ENCODE results near the gene ZBTB38. TPM values are rescaled to one million over a fixed set of nuclear protein-coding genes. Genes with fewer than 3 reads are reported as not detected.

Gene ZBTB38
- total RNA-seq, 2 donors from 2014 or later: 101 to 125 TPM

DNA sequence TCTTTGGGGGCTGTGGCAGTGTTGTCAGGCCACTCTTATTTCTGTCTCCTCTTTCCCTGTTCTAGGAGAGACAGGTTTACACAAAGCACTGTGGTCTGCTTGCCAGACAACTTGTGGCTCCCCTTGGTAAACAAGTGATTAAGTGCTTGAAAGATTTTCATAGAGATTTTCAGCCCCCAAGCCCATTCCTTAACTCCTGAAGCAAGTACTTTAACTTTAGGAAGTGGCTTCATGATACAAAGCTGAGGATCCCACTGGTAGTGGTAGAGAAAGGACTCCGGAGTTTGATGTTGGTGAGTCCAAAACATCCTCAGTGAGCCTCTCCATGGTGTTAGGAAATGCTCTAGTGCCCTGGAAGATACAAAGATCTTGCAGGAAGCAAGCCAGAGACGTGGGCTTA, 12.0 kb downstream of the ZBTB38 start:
- DNase-seq (ENCODE audit: low spot score): no peak
- intact Hi-C loops (cut with DNase I): no loop called here

DNA sequence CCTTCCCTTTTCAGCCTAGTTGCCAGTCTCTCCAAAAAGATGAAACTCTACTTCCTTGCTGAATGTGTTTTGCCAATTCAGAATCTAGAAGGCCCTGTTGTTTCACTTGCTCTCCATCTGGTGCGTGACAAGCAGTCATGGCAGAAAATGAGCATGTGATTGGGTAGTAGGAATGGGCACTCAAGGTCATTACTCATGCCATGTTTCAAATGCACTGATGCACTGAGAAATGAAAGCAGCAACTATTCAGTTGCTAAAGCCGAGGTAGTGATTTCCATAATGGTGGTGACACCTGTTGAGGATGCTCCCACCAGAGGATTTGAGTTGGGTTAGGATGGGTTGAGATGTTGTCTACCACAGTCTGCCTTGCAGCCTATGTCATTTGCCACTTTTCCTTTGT, 12.7 kb downstream of the ZBTB38 start:
- intact Hi-C loops (cut with DNase I): no loop called here
- no peak for DNase-seq (ENCODE audit: low spot score)

DNA sequence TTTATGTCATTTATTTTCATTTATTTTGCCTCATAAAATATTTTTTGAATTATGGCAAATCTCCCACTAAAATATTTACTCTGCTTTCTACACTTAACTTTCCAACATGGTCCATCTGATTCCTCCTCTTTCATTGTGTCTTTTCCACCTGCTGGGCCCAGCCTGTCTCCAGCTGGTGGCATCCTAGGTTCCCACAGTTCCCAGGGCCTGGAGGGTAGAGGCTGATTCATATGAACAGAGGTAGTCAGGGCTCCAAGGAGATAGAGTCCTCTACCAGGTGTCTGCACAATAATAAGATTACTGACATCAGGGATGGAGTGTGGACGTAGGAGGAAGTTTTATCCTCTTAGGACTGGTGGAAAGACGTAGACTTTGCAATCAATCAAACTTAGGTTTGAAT, 14.3 kb downstream of the ZBTB38 start:
- intact Hi-C loops (cut with DNase I): no loop called here
- no peak for DNase-seq (ENCODE audit: low spot score)

DNA sequence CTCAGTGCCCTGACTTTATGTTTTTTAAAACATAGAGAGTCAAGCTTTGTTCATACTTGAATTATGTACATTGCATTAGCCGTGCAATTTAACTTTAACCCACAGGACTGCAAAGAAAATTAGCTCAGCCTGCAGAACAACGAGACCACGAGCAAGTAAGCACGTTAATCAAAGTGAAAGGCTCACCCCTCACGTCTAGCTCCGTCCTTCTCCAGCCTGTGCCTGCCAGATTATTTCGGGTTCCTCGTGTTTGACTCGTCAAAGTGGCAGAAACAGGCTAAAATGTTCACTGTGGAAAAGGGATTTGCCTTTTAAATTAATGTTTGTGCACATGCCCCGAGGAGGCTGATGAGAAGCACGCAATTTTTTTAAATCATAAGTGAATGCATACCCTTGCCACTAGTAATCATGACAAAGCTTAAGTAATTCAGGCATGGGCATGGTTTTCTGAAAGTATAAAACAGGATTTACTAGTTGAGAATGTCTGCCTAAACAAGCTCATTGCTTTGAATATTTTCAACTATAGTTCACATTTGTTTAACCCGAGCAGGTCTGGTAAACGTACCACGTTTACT, 15.3 kb downstream of the ZBTB38 start:
- no peak for DNase-seq (ENCODE audit: low spot score)
- intact Hi-C loops (cut with DNase I): no loop called here

DNA sequence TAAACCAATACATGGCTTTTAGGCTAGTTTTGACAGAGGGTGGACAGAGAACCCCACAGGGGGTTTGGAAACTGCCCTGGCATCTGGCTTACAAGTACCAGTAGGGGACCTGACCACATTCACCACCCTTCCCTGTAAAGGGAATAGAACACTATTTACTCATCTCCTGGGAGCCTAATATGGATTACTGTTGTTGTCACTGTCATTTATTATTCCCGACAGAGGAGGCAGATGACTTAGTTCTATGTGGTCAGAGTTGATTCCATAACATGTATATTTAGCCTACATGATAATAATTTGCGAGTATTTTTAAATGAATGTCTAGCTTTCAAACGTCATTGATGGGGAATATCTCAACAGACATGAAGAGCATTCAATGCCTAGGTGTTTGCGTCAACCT, 15.9 kb downstream of the ZBTB38 start:
- DNase-seq (ENCODE audit: low spot score): no peak
- intact Hi-C loops (cut with DNase I): no loop called here

DNA sequence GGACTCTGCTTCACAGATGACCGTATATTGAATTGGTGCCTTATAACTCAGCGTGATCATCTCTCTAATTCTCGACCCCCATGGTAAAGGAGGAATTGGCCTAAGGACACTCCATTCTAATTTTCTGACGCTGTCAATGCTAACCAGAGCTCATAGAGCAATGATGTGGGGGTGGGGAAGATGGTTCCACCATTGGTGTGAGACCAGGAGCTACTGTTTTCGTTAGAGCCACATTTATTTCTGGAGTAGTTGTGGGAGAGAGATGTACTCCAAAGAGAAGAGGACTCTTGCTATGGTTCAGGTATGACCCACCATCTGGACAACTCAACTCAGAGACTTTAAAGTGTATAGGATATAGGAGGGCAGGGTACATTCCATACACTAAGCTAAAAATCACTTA, 16.3 kb downstream of the ZBTB38 start:
- intact Hi-C loops (cut with DNase I): no loop called here
- no peak for DNase-seq (ENCODE audit: low spot score)

DNA sequence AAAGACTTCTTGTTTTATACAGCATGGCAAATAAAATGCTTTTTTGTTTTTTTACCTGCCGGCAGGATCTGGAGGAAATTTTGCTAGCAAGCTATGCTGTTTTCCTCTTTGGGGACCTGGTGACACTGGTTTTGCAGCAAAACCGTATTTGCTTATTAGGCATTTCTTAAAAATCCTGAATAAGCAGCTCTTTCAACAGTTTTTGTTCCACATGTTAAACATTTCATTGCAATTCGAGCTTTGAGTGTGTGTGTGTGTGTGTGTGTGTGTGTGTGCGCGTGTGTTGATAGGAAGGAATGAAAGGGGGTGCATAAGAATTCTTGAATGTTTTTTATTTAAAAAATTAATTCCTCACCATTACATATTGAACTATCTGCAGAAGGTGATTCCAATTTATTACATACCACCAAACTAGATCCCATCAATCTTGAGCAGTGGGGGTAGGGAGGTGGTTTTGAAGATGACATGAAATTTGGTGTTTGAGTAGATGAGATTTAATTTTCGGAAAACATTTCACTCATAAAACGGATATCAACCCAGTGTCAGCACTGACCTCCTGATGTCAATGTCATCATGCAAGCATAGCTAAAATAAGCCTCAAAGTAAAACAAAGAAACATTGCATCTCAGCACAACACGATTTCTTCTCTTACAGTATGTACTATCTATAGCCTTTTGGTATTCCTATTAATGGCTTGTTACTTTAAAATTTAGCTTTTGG, 17.3 kb downstream of the ZBTB38 start:
- intact Hi-C loops (cut with DNase I): no loop called here

DNA sequence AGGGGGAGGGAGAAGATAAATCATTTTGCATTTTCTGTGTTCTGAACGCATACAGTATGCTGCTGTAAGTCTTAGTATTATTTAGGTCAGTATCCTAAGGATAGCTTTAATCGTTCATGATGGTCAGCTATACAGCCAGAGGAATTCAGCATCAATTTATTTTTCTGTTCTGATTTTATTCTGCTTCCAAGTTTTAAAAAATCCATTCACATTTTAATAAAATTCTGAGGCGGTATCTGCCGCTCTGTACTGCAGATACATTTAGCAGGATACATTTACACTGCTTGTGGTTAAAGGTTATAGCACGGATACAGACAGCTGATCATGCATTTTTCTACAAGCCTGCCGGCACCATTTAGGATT, 17.8 kb downstream of the ZBTB38 start:
- intact Hi-C loops (cut with DNase I): no loop called here
- DNase-seq (ENCODE audit: low spot score): no peak

More for the DNA sequence above, 17.3 kb downstream of the ZBTB38 start:
- DNase-seq (ENCODE audit: low spot score): no peak

DNA sequence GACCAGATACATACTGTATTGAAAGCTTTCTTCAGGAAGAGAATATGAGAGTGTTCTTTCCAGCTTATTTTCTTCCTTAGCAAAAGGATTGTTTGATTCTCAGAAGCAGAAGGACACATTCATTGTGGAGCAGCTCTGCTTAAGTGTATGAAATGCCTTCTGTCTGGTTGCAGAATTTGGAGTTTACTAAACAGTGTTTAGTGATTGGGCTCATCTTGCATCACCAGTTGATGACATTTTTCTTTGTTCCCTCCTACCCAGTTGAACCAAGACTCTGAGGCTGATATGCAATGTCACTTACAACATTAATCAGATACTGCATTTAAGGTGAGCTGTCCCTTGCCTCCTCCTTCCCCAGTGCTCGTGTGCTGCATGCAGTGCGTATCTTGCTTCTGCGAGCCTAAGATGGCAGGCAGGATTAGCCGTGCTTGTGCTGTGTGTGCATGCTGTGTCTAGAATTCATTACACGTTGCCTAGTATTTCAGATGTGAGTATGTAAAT, 18.4 kb downstream of the ZBTB38 start:
- intact Hi-C loops (cut with DNase I): no loop called here
- DNase-seq (ENCODE audit: low spot score): no peak

DNA sequence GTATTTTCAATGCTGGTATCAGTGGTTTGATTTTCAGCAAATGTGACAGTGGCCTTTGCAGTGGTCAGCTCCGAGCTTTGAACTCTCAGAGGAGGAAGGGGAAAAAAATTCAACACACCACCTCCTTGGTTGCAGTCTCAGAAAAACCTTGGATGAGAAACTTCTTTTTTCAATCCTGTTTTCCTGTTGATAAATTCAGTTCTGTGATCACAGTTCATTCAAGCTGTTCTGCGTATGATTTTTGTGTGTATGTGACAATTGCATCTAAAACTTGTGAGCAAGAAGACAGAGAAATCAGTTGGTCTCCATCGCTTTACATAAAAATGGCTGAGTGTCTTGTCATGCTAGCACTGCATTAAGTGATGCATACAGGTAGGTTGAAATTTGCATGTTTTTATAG, 19.2 kb downstream of the ZBTB38 start:
- intact Hi-C loops (cut with DNase I): no loop called here
- no peak for DNase-seq (ENCODE audit: low spot score)

DNA sequence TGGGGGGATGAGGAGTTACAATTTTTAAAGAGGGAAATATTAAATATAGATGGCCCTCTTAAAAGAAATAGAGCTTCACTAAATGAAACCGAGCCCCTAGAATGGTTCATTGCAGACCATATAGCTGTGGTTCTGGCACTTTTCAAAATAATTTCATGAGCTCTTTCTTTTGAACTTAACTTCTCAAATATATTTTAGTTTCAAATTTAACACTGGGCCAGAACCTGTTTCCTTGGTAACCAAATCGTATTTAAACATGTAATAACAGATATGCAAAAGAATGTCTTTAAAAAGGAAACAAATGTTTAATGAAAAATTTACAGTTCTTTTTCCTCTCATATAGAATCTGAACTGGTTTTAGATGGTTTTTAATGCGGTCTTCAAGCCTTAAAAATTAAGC, 20.1 kb downstream of the ZBTB38 start:
- intact Hi-C loops (cut with DNase I): no loop called here
- no peak for DNase-seq (ENCODE audit: low spot score)

DNA sequence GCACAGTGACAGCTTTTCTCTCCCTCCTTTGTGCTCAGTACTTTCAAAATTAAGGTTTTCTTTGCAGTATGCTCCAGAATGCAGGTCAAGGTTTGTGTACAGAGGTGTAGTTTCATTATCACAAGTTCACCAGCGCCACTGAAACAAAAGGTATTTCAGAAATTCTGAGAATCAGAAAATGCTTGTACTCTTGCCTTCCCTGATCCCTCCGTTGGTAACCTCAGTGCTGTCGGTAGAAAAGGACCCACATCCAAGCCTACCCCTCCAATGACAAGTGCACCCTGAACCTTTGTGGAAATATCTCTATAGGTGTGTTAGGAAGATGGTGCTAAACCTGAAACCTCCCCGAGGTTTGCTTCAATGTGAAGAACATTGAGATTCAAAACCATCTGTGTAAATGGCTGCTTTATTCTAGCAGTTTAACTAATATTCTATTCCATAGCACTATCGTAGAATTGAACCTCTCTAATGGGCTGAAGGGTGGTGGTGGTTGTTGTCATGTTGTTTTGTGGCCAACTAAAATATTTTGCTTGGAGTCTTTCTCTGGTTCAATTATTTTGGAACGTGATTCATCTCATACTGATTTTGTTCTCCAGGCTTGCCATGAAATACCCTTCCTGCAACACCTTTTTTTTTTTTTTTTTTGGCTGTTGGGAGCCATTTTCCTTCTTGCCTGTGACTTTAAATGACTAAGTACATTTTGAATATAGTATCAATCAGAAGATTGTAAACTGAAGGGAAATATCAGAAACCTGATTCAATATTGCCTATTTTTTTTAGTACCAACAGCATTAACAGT, 20.7 kb downstream of the ZBTB38 start:
- no peak for DNase-seq (ENCODE audit: low spot score)
- intact Hi-C loops (cut with DNase I): no loop called here

DNA sequence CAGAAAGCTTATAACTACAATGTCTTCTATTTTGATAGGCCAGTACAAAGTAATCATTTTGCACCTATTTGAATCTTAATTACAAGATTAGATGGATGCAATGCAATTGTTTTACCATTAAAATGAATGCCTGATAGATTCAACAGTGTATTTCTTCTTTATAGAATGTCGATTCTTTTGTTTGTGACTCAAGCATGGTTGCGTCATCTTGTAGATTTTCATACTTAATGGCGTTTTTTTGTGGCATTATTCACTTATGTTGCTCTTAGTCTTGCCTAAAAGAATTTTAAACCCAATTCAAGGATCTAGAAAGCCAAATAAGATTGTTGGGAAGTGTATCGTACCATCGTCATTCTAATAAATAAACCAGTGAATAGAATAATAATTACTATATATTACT, 21.4 kb downstream of the ZBTB38 start:
- no peak for DNase-seq (ENCODE audit: low spot score)
- intact Hi-C loops (cut with DNase I): no loop called here

DNA sequence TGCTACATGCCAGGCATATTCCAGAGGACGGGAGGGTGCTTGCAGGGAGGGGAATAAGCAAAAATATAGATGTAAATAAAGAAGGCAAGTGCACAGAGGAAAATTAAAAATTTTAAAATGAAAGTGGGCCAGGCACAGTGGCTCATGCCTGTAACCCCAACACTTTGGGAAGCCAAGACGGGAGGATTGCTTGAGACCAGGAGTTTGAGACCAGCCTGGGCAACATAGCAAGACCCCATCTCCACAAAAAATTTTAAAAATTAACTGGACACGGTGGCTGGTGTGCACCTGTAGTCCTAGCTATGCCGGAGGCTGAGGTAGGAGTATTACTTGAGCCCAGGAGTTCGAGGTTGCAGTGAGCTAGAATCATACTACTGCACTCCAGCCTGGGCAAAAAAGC, 22.4 kb downstream of the ZBTB38 start:
- no peak for DNase-seq (ENCODE audit: low spot score)
- intact Hi-C loops (cut with DNase I): no loop called here

DNA sequence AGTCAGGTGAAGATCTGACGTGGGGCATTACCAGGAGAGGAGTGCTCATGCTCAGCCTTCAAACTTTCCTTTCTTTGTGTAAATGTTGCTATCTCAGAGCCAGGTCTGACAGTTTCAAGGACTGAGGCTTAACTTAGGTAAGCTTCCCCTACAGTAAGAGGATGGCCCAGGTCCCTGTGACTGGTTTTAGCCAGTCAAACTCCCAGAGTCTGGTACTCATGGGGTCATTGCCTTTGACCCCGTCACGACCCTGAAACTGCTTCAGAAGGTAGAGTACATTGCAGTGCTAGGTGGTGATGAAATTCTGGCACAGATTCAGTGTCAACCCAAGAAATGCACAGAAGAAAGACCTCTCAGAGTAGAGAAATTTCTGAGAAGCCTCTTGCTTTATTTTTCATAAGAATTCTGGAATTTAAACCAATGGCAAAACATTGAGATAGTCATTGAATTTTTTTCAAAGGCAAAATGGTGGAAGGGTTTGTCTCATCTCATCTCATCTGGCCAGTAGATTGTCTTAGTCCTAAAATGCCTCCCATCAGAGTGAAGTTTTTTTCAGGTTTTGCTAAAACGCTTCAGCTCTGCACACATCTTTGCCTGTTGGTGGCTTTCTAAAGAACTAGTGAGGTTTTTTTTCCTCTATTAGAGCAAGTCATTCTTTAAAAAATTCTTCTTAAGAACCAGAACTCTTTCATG, 23.1 kb downstream of the ZBTB38 start:
- intact Hi-C loops (cut with DNase I): no loop called here
- DNase-seq (ENCODE audit: low spot score): no peak

DNA sequence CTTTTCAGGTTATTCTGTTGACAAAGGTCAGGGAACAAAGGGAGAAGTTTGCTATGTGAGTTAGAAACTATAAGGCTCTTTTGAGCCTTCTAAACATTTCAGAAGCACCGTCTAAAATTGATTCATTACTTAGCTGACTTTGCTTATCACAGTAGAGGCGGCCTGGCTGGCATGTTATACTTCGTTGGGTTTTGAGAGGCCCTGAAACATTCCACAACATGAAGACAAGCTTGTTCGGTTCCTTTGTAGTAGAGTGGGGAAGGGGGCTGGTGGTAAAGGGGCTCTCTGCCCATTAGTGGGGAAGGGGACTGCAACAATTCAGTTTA, 23.6 kb downstream of the ZBTB38 start:
- intact Hi-C loops (cut with DNase I): no loop called here
- no peak for DNase-seq (ENCODE audit: low spot score)

DNA sequence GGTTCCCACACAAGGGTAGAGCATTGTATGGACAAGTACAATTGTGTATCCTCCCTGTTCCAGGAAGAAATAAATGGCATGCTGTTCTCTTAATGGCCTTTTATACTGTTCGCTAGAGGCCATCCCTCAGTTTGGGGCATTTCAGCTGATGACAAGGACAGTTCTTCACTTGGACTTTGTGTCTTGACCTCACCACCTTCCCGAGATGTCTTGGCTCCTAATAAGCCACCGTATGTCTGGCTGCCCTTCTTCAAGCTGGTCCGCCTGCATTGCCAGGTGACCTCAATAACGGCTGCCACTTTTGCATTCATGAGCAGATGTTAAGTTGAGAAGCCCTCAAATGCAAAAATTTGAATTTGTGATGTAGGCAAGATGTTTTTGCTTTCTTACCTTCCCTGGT, 24.1 kb downstream of the ZBTB38 start:
- intact Hi-C loops (cut with DNase I): no loop called here
- DNase-seq (ENCODE audit: low spot score): no peak

DNA sequence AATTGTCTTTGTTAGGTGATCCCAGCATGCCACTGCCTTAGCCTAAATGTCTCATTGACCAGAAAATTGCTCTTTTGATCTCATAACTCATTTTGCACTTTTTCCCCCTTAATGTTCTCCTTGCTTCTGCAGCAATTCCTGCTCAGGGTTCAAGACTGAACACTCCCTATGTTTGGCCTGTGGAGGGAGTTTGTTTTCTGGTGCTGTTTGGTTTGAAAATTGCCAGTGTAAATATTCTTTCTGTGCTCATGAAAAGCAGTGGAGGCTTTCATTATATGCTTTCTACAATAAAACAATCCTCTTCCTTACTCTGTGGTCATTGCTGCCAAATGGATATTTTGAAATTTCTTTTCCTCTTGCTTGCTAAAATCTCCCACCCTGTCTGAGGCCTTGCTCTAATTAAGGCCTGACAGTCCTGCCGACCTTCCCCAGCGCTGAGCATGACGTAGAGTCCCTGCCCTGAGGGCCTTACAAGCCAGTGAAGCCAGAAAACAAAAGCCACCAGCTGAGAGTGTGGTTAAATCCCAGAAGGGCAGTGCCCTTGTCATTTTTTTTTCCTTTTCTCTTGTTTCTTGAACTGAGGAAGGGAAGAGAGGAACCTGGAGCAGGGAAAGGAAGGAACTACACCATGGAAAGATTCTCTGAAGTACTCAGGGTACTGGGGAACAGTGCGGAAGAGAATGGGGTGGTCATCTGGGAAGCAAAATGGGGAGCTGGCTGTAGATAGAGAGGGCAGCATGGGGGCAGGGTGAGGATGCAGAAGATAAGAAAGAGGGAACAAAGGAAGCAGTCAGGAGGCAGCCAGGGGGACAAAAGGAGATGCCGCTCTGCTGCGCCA, 24.8 kb downstream of the ZBTB38 start:
- peak; percentile 83 for DNase-seq (ENCODE audit: low spot score)
- intact Hi-C loops (cut with DNase I): no loop called here

DNA sequence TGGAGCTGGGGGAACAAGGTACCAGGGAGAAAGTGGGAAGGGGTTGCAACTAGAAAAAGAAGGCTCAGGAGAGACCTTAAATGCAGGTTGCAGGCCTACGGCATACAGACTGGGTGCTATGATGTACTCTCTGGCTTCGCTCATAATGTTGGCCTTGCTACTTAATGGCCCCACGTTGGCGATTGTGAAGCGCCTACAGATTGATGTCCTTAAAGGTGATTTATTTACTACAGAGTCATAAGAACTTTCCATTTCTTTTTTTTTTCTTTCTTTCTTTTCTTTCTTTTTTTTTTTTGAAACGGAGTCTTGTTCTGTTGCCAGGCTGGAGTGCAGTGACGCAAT, 25.4 kb downstream of the ZBTB38 start:
- DNase-seq (ENCODE audit: low spot score): no peak
- intact Hi-C loops (cut with DNase I): no loop called here
